Activated T-cell treated with anti-CD3 and anti-CD28 coated beads for 48 hours (primary cell): Measurements from ENCODE around the gene ARSA.
"Not testable (repeated sequence)": the region's sequence is repeated elsewhere in the genome, so short reads cannot be mapped to it uniquely, and the experiment has no call there.

Experiments used
- DNase-seq: peaks from one replicate; pipeline ENCODE4 v3.0.0-alpha.2; 2020; ENCODE audit warnings: low read depth

The ARSA gene

DNA sequence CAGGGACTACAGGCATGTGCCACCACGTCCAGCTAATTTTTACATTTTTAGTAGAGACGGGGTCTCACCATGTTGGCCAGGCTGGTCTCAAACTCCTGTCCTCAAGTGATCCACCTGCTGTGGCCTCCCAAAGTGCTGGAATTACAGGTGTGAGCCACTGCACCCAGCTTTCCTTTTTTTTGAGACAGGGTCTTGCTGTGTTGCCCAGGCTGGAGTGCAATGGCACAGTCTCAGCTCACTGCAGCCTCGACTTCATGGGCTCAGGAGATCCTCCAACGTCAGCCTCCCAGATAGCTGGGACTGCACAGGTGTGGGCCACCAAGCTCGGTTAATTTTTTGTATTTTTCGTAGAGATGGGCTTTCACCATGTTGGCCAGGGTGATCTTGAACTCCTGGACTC is 26.7 kb upstream of the ARSA start:
- DNase-seq, result not testable (repeated sequence)

DNA sequence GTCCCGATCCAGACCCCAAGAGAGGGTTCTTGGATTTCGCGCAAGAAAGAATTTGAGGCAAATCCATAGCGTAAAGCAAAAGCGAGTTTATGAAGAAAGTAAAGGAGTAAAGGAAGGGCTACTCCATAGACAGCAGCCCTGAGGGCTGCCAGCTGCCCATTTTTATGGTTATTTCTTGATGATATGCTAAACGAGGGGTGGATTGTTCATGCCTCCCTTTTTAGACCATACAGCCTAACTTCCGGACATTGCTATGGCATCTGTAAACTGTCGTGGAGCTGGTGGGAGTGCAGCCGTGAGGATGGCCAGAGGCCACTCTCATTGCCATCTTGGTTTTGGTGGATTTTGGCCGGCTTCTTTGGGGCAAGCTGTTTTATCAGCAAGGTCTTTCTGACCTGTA is 25.3 kb upstream of the ARSA start:
- DNase-seq, result no peak

- not testable (repeated sequence) for DNase-seq
These were observed 15.8 kb upstream of the ARSA start for GRCh38 chr22:50643821-50644101.

DNA sequence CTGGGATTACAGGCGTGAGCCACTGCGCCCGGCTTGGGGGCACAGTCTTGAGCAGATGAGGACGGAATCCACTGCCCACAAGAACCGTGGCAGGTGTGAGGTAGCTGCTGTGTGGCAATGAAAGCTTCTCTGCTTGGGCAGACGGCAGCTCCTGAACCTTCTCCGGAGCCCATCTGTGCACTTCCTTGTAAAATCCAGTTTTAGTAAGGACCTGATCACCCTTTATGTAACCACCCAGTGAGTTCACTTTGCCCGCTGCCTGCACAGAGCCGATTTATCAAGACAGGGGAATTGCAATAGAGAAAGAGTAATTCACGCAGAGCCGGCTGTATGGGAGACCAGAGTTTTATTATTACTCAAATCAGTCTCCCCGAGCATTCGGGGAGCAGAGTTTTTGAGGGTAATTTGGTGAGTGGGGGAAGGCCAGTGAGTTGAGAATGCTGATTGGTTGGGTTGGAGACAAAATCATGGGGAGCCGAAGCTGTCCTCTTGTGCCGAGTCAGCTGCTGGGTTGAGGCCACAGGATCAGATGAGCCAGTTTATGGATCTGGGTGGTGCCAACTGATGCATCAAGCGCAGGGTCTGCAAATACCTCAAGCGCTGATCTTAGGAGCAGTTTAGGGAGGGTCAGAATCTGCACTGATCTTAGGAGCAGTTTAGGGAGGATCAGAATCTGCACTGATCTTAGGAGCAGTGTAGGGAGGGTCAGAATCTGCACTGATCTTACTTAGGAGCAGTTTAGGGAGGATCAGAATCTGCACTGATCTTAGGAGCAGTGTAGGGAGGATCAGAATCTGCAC is 15.3 kb upstream of the ARSA start:
- not testable (repeated sequence) for DNase-seq

DNA sequence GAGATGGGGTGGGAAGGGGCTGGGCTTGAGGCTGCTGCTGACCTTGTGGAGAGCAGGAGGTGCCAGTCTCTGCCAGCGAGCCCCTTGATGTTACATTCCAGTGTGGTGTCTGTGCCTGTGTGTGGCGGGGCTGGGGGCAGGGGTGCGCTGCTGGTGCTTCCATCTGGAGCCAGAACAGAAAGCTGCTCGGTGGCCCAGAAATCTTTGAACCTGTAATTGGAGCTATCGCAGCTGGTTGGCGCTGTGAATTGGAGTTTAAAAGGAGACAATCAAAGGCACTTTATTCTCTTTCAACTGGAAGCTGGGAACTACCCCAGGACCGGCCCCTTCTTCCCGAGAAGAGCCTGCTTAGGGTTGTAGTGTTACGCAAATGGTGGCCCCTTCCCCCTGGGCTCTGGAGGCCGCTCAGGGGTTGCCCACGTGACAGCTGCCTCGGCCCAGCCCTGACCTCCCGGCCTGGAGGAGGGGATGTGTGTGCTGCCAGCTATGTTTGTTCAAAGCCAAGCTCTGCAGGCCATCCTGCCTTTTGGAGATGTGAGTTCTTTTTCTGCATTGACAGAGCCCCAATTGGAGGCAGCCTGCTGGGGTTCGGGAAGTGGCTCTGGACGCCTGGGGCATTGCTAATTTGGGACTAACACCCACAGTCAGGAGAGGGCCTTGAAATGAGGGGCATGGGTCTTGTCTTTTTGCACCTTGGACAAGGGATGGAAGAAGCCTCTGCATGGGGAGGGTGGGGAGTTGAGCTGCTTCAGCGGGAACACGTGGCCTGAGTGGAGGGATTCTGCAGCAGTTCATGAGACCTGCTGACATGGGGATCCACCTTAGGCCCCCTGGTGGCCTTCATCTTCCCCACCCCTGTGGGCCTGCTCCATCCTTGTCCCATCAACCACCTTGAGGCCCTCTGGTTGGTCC is 14.0 kb upstream of the ARSA start:
- no peak for DNase-seq

- DNase-seq, result no peak
These were observed 13.1 kb upstream of the ARSA start for GRCh38 chr22:50640857-50641647.

GRCh38 chr22:50640296-50640695 is 12.3 kb upstream of the ARSA start:
- DNase-seq, result not testable (repeated sequence)

DNA sequence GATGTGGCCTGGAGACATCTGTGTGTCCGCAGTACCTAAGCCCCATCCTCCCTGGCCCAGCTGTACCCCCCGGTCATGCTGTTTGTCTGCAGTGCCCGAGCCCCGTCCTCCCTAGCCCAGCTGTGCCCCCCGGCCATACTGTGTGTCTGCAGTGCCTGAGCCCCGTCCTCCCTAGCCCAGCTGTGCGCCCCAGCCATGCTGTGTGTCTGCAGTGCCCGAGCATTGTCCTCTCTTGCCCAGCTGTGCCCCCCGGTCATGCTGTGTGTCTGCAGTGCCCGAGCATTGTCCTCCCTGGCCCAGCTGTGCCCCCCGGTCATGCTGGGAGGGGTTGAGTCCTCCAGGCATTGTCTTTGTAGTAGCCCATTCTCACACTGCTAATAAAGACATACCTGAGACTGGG is 7.6 kb upstream of the ARSA start:
- no peak for DNase-seq

DNA sequence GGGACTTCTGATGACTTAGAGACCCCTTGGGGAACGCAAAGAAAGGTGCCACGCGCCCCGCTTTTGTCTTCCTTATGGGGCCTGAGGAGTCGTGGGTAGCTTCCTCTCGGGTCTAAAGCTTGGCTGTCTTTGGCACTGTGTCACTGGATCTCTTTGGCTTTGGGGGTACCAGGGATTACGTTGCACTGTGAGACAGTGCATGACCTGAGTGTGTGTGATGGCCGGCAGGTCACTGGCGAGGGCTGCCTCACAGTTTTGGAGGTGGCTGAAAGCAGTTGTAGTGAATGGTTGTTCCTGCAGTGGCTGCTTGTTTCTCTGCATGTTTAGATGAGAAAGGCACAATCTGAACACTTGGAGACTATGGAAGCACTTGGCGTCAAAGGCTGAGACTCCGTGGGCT is 5.8 kb upstream of the ARSA start:
- DNase-seq, result no peak

DNA sequence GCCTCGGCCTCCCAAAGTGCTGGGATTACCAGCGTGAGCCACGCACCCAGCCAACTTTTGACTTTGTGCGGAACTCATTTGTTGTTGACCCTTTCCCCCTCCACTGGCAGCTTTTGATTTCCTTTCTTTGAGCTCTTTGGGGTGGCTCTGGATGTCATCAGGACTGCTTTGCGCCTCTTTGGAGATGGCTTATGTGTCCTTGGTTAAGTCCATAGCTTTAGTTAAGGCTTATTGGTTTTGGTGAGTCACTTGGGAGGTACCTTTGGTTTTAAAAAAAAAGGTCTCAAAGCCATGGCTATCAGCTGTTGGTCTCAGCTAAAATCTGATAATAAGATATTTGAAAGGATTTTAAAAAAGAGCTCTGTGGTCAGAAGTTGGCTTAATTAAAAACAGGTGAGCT is 5.1 kb upstream of the ARSA start:
- no peak for DNase-seq

GRCh38 chr22:50630376-50630775 is 2.4 kb upstream of the ARSA start:
- no peak for DNase-seq

DNA sequence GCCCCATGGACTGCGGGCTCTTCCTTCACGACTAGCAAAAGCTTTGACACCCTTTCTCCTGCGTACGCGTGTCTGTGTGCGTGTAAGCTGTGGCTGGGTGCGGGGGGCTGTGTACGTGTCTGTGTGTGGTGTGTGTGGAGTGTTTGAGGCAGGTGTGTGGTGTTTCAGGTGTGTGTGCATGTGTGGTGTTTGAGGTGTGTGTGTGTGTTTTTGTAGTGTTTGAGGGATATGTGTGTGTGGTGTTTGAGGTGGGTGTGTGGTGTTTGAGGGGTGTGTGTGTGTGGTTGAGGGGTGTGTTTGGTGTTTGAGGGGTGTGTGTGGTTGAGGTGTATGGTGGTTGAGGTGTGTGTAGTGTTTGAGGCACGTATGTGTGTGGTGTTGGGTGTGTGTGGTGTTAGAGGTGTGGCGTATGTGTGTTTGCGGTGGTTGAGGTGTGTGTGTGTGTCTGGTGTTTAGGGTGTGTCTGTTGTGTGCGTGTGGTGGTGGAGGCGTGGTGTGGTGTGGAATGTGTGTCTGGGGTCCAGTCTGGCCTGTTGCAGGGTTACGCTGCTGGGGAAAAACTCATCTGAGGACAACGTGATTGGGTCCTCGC is 687 bp upstream of the ARSA start:
- DNase-seq, result no peak

DNA sequence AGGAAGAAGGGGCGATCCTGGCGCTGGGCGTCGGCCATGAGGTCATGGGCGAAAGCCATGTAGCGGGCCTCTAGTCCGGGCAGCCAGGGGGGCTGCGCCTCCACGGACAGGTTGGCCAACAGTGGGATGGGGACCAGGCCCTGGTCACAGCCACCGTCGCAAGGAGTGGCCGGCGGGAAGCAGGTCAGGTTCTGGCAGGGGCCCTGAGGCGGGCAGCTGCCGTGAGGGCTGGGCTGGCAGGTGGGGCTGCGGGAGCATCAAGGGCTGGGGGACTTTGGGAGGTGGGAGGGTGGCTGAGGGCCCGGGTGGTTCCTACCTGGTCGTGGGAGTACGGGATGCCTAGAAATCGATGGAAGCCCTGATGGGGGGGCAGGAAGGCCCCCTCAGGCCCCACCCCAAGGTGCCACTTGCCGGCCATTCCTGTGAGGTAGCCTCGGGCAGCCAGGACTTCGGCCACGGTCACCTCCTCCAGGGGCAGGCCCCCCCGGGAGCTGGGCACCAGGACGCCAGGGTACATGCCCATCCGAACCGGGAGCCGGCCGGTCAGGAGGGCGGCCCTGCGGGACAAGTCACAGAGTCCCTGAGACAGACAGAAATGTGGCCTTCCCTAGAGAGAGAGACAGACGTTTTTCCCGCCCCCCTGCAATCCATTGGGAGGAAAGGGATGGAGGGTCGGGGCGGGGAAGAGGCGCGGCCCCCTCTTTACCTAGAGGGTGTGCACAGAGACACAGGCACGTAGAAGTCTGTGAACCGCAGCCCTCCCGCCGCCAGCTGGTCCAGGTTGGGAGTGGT is 906 bp downstream of the ARSA start:
- no peak for DNase-seq

GRCh38 chr22:50626314-50626849 is 1.6 kb downstream of the ARSA start:
- DNase-seq, result no peak

DNA sequence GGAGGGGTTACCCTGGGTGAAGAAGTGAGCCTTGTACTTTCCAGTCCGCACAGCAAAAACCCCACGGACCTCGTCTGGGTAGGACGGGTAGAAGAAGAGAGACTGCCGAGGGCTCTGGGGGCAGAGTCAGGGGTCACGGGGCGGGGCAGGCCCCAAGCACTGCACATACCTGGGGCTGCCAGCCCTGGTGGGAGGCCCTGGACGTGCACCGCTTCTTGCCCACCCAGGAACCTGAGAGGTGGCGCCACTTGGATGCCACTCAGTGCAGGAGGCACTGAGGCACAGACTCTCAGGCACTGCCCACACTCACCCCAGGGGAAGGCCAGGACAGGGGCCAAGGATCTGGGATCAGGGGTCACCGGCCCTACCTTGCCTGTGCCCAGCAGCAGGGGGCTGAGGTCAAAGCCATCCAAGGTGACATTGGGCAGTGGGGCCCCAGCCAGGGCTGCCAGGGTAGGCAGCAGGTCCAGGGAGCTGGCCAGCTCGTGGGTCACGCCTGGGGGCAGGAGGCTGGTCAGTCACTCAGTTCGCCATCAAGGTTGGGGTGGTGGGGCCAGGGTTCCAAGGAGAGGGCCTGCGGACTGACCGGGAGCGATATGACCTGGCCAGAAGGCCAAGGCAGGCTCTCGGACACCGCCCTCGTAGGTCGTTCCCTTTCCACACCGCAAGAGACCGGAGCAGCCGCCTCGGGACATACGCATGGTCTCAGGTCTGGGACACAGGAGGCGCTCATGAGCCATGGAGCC is 2.2 kb downstream of the ARSA start:
- DNase-seq, result no peak

- DNase-seq, result no peak
These were observed 2.8 kb downstream of the ARSA start for GRCh38 chr22:50625131-50625567.

GRCh38 chr22:50624347-50625130 is 3.4 kb downstream of the ARSA start:
- no peak for DNase-seq

GRCh38 chr22:50622723-50623327 is 5.1 kb downstream of the ARSA start:
- no peak for DNase-seq
